GM18867 (cell line): ENCODE results near the gene PALD1.
A peak's percentile ranks its signal among the peaks of the same experiment; 100 is the strongest.

Experiments used
- ATAC-seq: cut with Tn5 transposase; IDR thresholded peaks from one replicate; pipeline ENCODE4 v1.9.1; 2021; ENCODE audit warnings: mild to moderate bottlenecking, moderate library complexity; ENCODE audit not compliant: unreplicated experiment

PALD1 gene

GRCh38 chr10:70478191-70479164 lies at the start of gene PALD1:
Gene PALD1 (plus strand): TSS chr10:70478767. CDS start chr10:70525952, 47,185 bp downstream.
- peak; percentile 35 for ATAC-seq

DNA sequence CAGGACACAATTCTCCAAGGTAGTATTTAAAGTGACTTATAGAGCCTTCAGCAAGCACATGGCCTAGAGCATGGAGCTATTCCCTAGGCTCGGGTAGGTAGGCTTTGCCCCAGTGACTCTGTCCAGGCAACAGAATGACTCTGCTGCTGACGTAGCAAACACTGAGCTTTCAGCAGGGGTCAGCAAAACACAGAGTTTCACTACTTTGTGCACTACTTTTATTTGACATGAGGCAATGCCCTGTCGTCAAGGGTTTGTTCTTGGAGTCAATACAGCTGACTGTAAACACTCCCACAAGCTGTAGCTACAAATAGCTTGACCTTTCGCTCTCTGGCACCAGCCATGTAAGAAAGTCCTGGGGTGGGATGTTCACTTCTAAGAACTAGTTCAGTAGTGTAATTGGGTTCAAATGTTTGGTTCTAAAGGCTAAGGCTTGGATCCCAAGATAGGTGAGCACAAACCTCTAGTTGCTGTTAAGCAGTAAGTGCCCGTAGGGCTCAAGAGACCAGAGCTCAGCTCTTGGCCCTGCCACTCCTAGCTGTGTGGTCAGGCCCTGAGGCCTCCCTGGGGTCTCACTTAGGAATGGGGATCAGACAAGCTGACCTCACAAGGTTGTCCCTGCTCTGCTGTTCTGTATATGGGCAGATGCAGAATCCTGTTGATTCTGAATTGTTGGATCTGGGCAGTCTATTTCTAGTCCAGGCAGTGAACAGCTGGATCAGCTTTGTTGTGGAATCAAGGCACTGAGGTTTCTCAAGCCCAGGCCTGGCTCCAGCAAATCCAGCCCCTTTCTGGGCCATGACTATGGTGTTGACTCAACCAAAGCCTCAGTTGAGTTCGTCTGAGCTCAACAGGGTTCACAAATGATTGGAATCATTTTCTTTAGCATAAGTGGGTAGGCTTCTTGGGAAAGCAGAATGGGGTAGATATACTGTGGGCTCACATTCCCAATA lies 47.8 kb upstream of the PALD1 start:
- ATAC-seq = no peak

DNA sequence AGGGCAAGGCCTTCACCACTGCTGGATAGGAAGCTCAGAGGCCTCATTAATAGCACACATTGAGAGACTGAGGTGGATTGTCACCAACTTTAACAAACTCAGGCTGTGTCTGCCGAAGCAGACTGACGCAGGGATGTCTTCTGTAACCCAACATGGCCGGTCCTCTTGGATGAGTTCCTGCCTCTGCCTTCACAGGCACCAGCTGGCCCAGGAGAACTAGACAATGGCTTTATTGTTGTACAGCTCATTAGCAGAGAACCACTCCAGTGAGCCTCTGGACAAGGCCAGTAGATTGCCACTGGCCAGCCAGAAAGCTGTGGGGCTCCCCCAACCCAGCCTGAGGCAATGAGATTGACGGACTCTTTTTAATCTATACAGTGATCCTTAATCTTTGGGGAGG lies 46.5 kb upstream of the PALD1 start:
- no peak for ATAC-seq

DNA sequence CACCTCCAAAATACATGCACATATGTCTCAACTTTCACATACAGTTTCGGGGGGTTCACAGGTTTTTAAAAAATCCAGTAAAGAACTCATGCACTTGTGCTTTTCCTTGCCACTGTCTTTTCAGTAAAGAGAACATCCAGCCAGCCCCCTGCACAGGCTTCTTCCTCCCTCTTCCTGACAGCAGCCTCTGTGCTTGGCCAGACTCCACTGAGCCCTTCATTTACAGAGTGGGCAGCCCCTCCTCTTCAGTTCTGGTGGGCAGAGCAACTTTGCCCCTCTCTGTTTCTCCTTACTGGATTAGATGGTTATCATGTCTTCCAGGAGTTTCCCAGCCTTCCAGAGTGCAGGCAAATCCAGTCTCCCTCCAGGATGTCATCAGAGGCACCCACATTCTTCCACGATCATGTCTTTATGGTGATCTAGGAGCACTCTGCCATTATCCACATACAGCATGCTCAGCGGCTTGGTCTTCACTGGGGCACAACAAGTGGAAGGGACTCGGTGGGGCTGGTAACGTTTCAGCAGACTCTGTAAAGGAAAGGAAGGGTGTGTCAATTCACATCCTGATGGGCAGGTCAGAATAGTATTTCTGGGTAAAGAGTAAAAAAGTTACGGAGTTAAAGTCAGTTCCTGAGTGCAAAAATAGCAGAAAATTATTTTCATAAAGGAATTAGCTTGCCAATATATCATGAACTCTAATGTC lies 45.9 kb upstream of the PALD1 start:
- no peak for ATAC-seq

DNA sequence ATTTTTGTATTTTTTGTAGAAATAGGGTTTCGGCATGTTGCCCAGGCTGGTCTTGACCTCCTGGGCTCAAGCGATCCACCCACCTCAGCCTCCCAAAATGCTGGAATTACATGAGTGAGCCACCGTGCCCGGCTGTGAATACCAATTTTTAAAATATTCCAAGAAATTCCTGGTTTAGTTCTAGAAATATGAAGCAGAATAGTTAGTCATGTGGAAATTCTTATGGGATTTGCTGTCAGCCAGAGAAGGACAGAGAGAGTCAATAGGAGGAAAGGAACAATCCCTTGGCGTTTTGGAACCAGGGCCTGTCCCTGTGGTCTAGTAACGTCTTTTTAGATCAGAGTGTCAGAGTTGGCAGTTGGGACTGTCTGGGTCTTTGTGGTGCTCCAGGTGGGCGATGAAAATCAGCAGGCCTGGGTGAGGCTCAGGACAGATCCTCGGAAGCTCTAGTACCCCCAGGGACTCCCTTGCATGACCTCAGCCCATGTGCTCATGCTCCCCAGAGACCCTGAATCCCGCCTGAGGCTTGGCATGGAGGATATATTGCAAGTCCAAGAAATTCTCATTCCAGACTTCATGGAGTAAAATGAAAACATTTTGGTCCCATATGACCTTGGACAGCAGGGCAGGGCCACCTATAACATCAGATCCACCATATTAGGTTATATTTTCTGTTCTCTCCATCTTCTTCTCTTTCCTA lies 44.8 kb upstream of the PALD1 start:
- no peak for ATAC-seq

- ATAC-seq = no peak
Measured at GRCh38 chr10:70435241-70436085, 43.1 kb upstream of the PALD1 start.

DNA sequence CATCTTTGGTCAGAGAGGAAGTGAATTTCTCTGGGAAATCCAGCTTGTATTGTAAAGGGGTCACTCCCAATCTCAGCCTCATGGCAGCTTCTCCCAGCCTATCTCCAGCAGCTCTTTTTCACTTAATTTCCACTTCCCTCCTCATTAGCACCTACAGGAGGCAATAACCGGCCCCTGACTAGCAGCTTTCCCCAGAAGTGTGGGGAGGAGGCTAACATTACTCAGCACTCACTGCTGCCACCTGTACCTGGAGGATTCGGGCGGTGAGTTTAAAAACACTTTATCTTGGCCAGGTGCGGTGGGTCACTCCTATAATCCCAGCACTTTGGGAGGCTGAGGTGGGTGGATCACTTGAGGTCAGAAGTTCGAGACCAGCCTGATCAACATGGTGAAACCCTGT lies 40.8 kb upstream of the PALD1 start:
- ATAC-seq = no peak

DNA sequence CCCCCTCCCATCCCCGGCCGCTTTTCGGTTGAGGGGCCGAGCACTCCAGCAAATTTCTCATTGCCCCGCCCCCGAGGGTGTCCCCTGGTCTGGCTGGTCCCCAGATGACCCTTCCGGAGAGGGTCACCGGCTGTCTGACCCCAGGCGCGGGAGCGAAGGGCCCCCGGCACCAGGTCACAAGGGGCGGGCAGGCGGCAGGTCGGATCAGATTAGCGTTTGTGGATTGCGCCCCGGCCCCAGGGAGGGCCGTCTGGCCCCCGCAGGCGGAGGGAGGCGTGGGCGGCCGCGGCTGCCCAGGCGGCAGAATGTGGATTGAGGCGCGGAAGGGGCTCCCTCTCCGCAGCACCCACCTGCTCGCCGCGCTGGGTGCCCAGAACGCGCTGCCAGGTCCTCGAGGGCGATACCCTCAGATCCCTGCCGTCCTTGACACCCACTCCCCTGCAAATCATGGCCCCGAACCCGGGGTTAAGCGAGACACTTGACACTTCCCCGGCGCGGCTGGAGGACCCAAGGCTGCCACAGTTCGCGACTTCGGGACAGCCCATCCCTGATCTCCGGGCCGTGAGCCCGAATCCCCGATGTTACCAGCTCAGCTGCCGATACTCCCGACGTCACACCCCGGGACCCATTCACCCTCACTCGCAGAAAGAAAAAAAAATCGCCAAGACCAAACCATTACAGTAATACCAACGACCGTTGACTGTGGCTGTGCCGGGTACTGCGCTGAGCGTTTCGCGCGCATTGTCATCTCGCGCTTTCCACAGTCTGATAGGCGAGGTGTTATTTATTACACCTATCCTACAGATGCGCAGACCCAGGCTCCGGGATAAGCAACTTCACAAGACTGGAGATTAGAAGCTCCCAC lies 38.0 kb upstream of the PALD1 start:
- ATAC-seq = no peak

GRCh38 chr10:70441161-70441894 lies 37.2 kb upstream of the PALD1 start, which contains the start of gene NODAL:
Gene NODAL (minus strand): TSS chr10:70441681. CDS start chr10:70441667, 14 bp downstream.
- ATAC-seq = no peak

DNA sequence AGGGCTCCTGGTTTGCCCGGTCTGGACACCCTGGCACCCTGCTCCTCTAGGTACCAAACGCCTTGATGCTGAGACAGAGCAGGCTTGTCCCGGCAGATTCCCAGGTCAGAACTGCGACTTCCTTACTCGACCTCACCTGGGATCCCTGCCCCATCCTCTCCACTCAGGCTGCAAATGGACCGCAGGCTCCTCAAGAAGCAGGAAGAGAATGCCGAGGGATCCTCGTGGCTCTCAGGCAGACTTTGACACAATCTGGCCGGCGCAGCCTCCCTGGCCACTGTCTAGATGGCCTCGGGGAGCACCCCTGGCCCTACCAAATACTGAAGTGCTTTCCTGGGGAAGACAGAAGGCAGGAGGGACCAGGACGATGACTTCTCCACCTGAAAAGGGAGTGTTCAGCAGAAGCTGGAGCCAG lies 36.7 kb upstream of the PALD1 start:
- no peak for ATAC-seq

GRCh38 chr10:70442332-70442988 lies 36.1 kb upstream of the PALD1 start:
- ATAC-seq = no peak

GRCh38 chr10:70444744-70445143 lies 33.8 kb upstream of the PALD1 start:
- ATAC-seq = no peak

DNA sequence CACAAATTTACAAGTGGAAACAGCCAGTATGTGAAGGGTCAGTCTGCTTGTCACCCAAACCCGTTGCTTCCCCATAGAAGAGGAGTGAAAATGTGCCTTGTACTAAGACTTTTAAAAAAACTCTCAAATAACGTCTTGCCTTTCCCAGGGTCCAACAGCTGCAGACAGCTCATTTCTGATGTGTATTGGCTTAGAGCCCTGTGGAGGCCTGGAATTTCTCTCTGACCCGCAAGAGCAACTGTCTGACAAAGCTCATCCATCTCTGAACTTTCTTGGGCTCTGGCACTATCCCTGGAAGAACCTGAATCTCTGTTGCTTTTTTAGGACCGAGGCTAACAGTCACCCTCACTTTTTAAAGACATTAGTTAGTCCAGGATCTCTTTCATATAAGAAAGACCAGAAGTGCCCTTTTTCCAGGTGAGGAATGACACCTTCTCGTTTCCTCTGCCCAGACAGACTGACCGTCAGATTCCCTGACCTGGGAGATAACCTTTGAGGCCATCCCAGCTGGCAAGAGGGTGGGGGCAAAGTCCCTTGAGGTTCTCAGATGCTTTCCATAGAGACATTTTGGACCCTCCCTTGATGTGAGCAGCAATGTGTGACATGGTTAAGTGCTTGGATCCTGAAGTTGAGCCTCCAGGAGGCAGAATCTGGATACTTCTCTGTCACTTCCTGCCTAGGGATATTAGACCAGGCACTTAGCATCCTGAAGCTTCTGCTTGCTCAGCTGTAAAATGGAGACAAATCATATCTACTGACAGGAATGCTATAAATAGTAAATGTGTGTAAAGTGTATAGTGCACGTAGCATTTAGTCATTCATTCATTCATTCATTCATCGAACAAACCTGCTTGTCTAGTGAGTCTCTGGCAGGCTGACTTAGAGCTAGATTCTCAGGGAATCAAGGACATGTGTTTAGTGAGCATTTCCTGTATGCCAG lies 32.6 kb upstream of the PALD1 start:
- ATAC-seq = no peak

- no peak for ATAC-seq
Measured at GRCh38 chr10:70448236-70448635, 30.3 kb upstream of the PALD1 start.

- no peak for ATAC-seq
Measured at GRCh38 chr10:70455213-70455630, 23.3 kb upstream of the PALD1 start.

DNA sequence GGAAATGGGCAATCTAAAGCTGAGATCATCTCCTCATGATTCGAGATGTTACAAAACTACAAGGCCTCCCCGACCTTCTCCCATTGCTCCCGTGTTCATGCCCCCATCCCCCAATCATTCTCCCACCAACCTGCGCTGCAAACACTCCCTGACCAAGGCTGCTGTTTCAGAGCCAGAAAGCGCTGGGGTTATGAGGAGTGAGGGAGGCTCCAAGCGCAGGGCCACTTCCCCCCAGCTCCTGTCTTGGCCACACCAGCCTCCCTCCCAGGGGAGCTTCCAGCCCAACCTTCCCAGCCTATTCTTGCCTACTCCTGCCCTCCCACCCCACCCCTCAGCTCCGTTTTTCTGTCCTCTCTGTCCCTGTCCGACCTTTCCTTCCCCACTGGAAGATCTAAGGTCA lies 22.4 kb upstream of the PALD1 start:
- no peak for ATAC-seq
